Measurements from ENCODE around the gene PCSK1. TPM values are rescaled to one million over a fixed set of nuclear protein-coding genes. Genes with fewer than 3 reads are reported as not detected.
A peak's percentile ranks its signal among the peaks of the same experiment; 100 is the strongest.

Gene PCSK1
- total and polyA plus RNA-seq, 2 donors (not counting 3 experiments of a cell fraction or from before 2014, with no cell fraction given), result 0.95 to 8.7 TPM

DNA sequence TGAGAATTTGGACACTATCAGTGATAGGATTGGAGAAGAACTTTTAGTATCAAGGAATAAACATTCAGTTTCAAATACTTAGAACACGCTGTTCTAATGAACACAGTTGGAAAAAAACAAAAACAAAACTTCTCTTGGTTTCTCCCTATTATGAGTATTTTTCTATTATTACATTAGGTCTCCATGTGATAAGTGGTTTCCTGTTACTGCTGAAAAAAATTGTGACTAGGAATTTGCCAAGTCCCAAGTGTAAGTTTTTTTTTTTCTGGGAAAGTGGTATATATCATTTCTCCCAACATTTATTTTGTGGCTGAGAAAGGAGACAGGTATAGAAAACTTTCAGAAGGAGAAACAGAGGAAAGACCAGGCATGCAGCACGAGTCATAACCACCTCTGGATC lies 41.1 kb downstream of the PCSK1 start:
- Histone ChIP-seq H3K4me3 (replicated peaks in 1 of 3; ENCODE audit: insufficient read depth in 1 of 3, low read depth in 1 of 3, low read length in 3 of 3) (no peak overlapping the region), H3K4me1 (ENCODE audit: control insufficient read depth, extremely low read depth, insufficient read depth, low read length) (peaks cover 10% of the 10 kb centered on the region), H3K9ac (replicated peaks; ENCODE audit: extremely low read depth, insufficient read depth, low read length) (no peak overlapping the region), H3K4me2 (ENCODE audit: insufficient read depth, low read length) (no peak overlapping the region), H3K79me2 (ENCODE audit: control insufficient read depth, insufficient read depth, low read length) (no peaks in the 10 kb centered on the region), H3K9me3 (replicated peaks; ENCODE audit: control insufficient read depth, insufficient read depth, low read length) (no peaks in the 10 kb centered on the region), H4K20me1 (replicated peaks; ENCODE audit: control insufficient read depth, extremely low read depth, insufficient read depth, low read length) (no peaks in the 10 kb centered on the region), H3K9me1 (replicated peaks; ENCODE audit: control insufficient read depth, extremely low read depth, insufficient read depth, low read length) (no peaks in the 10 kb centered on the region), H2AFZ (ENCODE audit: low read depth, low read length) (no peak overlapping the region), H3K27ac (ENCODE audit: insufficient read depth, low read depth, low read length) (no peak overlapping the region), H3K36me3 (ENCODE audit: control insufficient read depth in 2 of 2, extremely low read depth in 1 of 2, insufficient read depth in 2 of 2, low read length in 2 of 2) (peaks cover 0 to 2% of the 10 kb centered on the region in 2 experiments), H3K27me3 (ENCODE audit: control insufficient read depth in 2 of 2, insufficient read depth in 2 of 2, low read length in 2 of 2) (no peaks in the 10 kb centered on the region)
- dilution Hi-C loops (cut with MboI; ENCODE audit: extremely low pct_ligation_motif_present, low sequenced_read_pairs) (no loop called here), intact Hi-C loops (cut with micrococcal nuclease) (no loop called here)
- ChIA-PET POLR2A (no interaction called here), CTCF (interaction anchor here (1.2 to 1.5 kb wide), 3 partner anchors 15 to 42 kb away, joined by 3 to 4 read pairs (median 3); no protein-coding TSS in a partner anchor)
- BruUV-seq (replicated peaks), result no TSS peak
- DNase-seq (ENCODE audit: low read depth, low spot score), result peak; percentile 49
- no peak for FAIRE-seq
- TF ChIP-seq MYC (IDR thresholded peaks at IDR 0.05; ENCODE audit: low read depth, low read length) (no peak), FOS (IDR thresholded peaks at IDR 0.05; ENCODE audit: borderline replicate concordance, insufficient read depth, low read length) (no peak), POLR2AphosphoS5 (IDR thresholded peaks at IDR 0.05; ENCODE audit: insufficient read depth, low read depth, low read length) (no peak), JUN (IDR thresholded peaks at IDR 0.05; ENCODE audit: borderline replicate concordance, insufficient read depth, insufficient read length, low read depth) (no peak), GATA2 (IDR thresholded peaks at IDR 0.05; ENCODE audit: insufficient read depth, insufficient read length, low read depth, low read length) (no peak), POLR2A (IDR thresholded peaks at IDR 0.05; ENCODE audit: low read depth, low read length) (no peak), EZH2 (IDR thresholded peaks at IDR 0.05; ENCODE audit: borderline replicate concordance, low read depth, low read length, severe bottlenecking) (no peak)
- TF ChIP-seq, protein P1, sequence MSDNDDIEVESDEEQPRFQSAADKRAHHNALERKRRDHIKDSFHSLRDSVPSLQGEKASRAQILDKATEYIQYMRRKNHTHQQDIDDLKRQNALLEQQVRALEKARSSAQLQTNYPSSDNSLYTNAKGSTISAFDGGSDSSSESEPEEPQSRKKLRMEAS (IDR thresholded peaks at IDR 0.05; ENCODE audit: insufficient read depth, insufficient read length), result no peak
- TF ChIP-seq, protein P2, sequence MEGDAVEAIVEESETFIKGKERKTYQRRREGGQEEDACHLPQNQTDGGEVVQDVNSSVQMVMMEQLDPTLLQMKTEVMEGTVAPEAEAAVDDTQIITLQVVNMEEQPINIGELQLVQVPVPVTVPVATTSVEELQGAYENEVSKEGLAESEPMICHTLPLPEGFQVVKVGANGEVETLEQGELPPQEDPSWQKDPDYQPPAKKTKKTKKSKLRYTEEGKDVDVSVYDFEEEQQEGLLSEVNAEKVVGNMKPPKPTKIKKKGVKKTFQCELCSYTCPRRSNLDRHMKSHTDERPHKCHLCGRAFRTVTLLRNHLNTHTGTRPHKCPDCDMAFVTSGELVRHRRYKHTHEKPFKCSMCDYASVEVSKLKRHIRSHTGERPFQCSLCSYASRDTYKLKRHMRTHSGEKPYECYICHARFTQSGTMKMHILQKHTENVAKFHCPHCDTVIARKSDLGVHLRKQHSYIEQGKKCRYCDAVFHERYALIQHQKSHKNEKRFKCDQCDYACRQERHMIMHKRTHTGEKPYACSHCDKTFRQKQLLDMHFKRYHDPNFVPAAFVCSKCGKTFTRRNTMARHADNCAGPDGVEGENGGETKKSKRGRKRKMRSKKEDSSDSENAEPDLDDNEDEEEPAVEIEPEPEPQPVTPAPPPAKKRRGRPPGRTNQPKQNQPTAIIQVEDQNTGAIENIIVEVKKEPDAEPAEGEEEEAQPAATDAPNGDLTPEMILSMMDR (IDR thresholded peaks at IDR 0.05; ENCODE audit: extremely low read depth in 1 of 2, insufficient read depth in 1 of 2, low read depth in 1 of 2, low read length in 2 of 2), result no peak
